ENCODE results near the gene C1QTNF6. TPM values are rescaled to one million over a fixed set of nuclear protein-coding genes. Genes with fewer than 3 reads are reported as not detected.

Gene C1QTNF6
- total and polyA plus RNA-seq, 2 experiments from 2014 or later = 1.7 to 2.3 TPM

- Histone ChIP-seq H3K4me1 (ENCODE audit: insufficient read depth) (peaks cover 33% of the 10 kb centered on the region), H3K4me2 (peak overlapping the region; percentile 85), H3K79me2 (replicated peaks; ENCODE audit: insufficient read depth) (no peaks in the 10 kb centered on the region), H3K36me3 (ENCODE audit: insufficient read depth) (no peaks in the 10 kb centered on the region; the same call in 1 of the 2 replicates), H2AFZ (peak overlapping the region; percentile 88; the same call in 1 of the 2 replicates), H3K27me3 (ENCODE audit: insufficient read depth) (no peaks in the 10 kb centered on the region), H3F3A (replicated peaks; ENCODE audit: low read depth) (peaks cover 10% of the 10 kb centered on the region; the same call in 1 of the 2 replicates), H3K9me2 (ENCODE audit: insufficient read depth) (no peaks in the 10 kb centered on the region), H4K20me1 (replicated peaks; ENCODE audit: insufficient read depth) (no peaks in the 10 kb centered on the region), H3K4me3 (peak overlapping the region; percentile 58), H3K27ac (ENCODE audit: low read depth) (peak overlapping the region; percentile 90; the same call in 1 of the 2 replicates)
- peaks cover 18% of the 10 kb centered on the region for H3K36me3 Mint-ChIP-seq (ENCODE audit: low read depth)
- H3K4me1 Mint-ChIP-seq = peaks cover 34% of the 10 kb centered on the region
- DNase-seq (ENCODE audit: low spot score) (no peak), ATAC-seq (peak; percentile 8)
- H3K27ac Mint-ChIP-seq = peak overlapping the region; percentile 88
- H3K4me3 Mint-ChIP-seq = peak overlapping the region; percentile 73
- H3K27me3 Mint-ChIP-seq (ENCODE audit: insufficient read depth, low read depth, poor library complexity) = peaks cover 6% of the 10 kb centered on the region
- no peak for TF ChIP-seq NANOG (IDR thresholded peaks at IDR 0.05; ENCODE audit: borderline replicate concordance)
- no peak for TF ChIP-seq JUNB (IDR thresholded peaks at IDR 0.05; ENCODE audit: unreplicated experiment)
- no peak for TF ChIP-seq REST (IDR thresholded peaks at IDR 0.05; ENCODE audit: unreplicated experiment)
- no peak for TF ChIP-seq ZNF114 (CRISPR knock-in tag; IDR thresholded peaks at IDR 0.05)
- TF ChIP-seq POLR2AphosphoS5 (IDR thresholded peaks at IDR 0.05; ENCODE audit: low read depth) = no peak; the same call in 1 of the 2 replicates
- no peak for TF ChIP-seq ETS1 (IDR thresholded peaks at IDR 0.05)
- no peak for TF ChIP-seq ZNF462 (CRISPR knock-in tag; IDR thresholded peaks at IDR 0.05)
- no peak for TF ChIP-seq EZH2 (IDR thresholded peaks at IDR 0.05; ENCODE audit: low read depth, unreplicated experiment)
- TF ChIP-seq ZNF331 (CRISPR knock-in tag; IDR thresholded peaks at IDR 0.05; ENCODE audit: low read depth) = no peak
- TF ChIP-seq CREB1 (CRISPR knock-in tag; IDR thresholded peaks at IDR 0.05; ENCODE audit: low read depth) = no peak
- no peak for TF ChIP-seq EZH2phosphoT487 (IDR thresholded peaks at IDR 0.05; ENCODE audit: unreplicated experiment)
- TF ChIP-seq CTCF (conservative IDR thresholded peaks at IDR 0.05; ENCODE audit: low read depth in 2 of 2) = no peak
- no peak for TF ChIP-seq STAT1 (IDR thresholded peaks at IDR 0.05; ENCODE audit: unreplicated experiment)
- peaks cover 12% of the 10 kb centered on the region for H3K9me3 Mint-ChIP-seq
Observed at GRCh38 chr22:37187552-37187890, 526 bp downstream of the C1QTNF6 start.
